ENCODE data around the gene CMTR1.
"Not testable (repeated sequence)": the region's sequence is repeated elsewhere in the genome, so short reads cannot be mapped to it uniquely, and the experiment has no call there.

The CMTR1 gene

GRCh38 chr6:37495244-37495934 is 62.4 kb downstream of the CMTR1 start:
- H3K4me3 ChIP-seq (ENCODE audit: low read depth, low read length), result no peak overlapping the region
- ChIA-PET POLR2A (no interaction called here), CTCF (interaction anchor here (0.8 to 1.5 kb wide), 4 partner anchors 14 to 210 kb away, joined by 3 to 5 read pairs (median 3); no protein-coding TSS in a partner anchor)
- no peak for TF ChIP-seq CTCF (IDR thresholded peaks at IDR 0.05; ENCODE audit: insufficient read depth, low read length, missing control alignments)
- DNase-seq (ENCODE audit: low read depth, low spot score), result no peak

GRCh38 chr6:37496951-37497885 is 64.2 kb downstream of the CMTR1 start:
- H3K4me3 ChIP-seq (ENCODE audit: low read depth, low read length), result no peak overlapping the region
- DNase-seq (ENCODE audit: low read depth, low spot score), result no peak
- POLR2A ChIA-PET, result no interaction called here
- TF ChIP-seq CTCF (IDR thresholded peaks at IDR 0.05; ENCODE audit: insufficient read depth, low read length, missing control alignments), result no peak
- CTCF ChIA-PET, result interaction anchor here (0.7 kb wide), 1 partner anchor 69 kb away, joined by 3 read pairs; no protein-coding TSS in a partner anchor

- ChIA-PET CTCF (interaction anchor here (0.9 to 1.2 kb wide), 4 partner anchors 11 to 193 kb away, joined by 3 to 4 read pairs (median 4); no protein-coding TSS in a partner anchor), POLR2A (no interaction called here)
- DNase-seq (ENCODE audit: low read depth, low spot score), result peak; percentile 61
Measured at GRCh38 chr6:37499433-37500293, 66.6 kb downstream of the CMTR1 start, which contains the start of gene CCDC167. Gene CCDC167 (minus strand): TSS chr6:37499893. CDS start chr6:37499863, 30 bp downstream.

GRCh38 chr6:37500294-37500608 is 67.2 kb downstream of the CMTR1 start:
- ChIA-PET POLR2A (no interaction called here), CTCF (interaction anchor here (0.9 to 1.2 kb wide), 4 partner anchors 11 to 192 kb away, joined by 3 to 4 read pairs (median 4); no protein-coding TSS in a partner anchor)
- H3K4me3 ChIP-seq (ENCODE audit: low read depth, low read length), result peak overlapping the region; percentile 86
- no peak for DNase-seq (ENCODE audit: low read depth, low spot score)
- no peak for TF ChIP-seq CTCF (IDR thresholded peaks at IDR 0.05; ENCODE audit: insufficient read depth, low read length, missing control alignments)

More at GRCh38 chr6:37499433-37500293, 66.6 kb downstream of the CMTR1 start, which contains the start of gene CCDC167:
- H3K4me3 ChIP-seq (ENCODE audit: low read depth, low read length), result peak within 1 kb of the TSS; percentile 86
- TF ChIP-seq CTCF (IDR thresholded peaks at IDR 0.05; ENCODE audit: insufficient read depth, low read length, missing control alignments), result no peak

- ChIA-PET POLR2A (interaction anchor here (0.6 kb wide), 1 partner anchor 101 kb away, joined by 3 read pairs; no protein-coding TSS in a partner anchor), CTCF (interaction anchor here (1.3 kb wide), 1 partner anchor 71 kb away, joined by 3 read pairs; no protein-coding TSS in a partner anchor)
- H3K4me3 ChIP-seq (ENCODE audit: low read depth, low read length); DNase-seq (ENCODE audit: low read depth, low spot score): not testable (repeated sequence)
Measured at GRCh38 chr6:37500904-37501303, 67.9 kb downstream of the CMTR1 start.
